HCT116 (cell line): ENCODE data around the gene HSD17B12. TPM values are rescaled to one million over a fixed set of nuclear protein-coding genes. Genes with fewer than 3 reads are reported as not detected.

Experiments
- ATAC-seq: fragments of 200-7000 bp; cut with Tn5 transposase; 2 replicates; pipeline ENCODE4 v1.9.1; 2020; ENCODE audit warnings: mild to moderate bottlenecking, moderate library complexity
- BruUV-seq: library from RNA; stranded (reverse); fragments of 400-500 nt; replicated peaks from 2 replicates; lab custom pipeline; 2021; lab: Mats Ljungman, UMichigan
- CTCF ChIA-PET: fragments of 300-600 bp; sonication (Branson Sonifier 250); formaldehyde crosslinking; loops from one replicate; lab custom pipeline; 2021; ENCODE audit warnings: antibody characterized with exemption; lab: Charles Lee
- POLR2A ChIA-PET: fragments of 300-600, 350-600 bp; sonication (Branson Sonifier 250); formaldehyde crosslinking; loops from one replicate; lab custom pipeline; 2021; ENCODE audit warnings: antibody characterized with exemption; lab: Charles Lee
- RAD21 ChIA-PET, 2 experiments: fragments of 300-600 bp; sonication (Branson Sonifier 250); formaldehyde crosslinking; loops; one replicate each; lab custom pipeline; 2023; ENCODE audit warnings: low total read pairs in 2 of 2; ENCODE audit not compliant: uncharacterized antibody in 2 of 2, unreplicated experiment in 2 of 2, low non-redundant PET in 1 of 2; lab: Charles Lee
- DNase-seq: peaks from one replicate; pipeline ENCODE4 v3.0.0-alpha.2; 2010; ENCODE audit warnings: low read depth, low spot score
- H2AFZ ChIP-seq: fragments of 200-600 bp; shearing (Covaris generic), sonication (generic); 2 replicates; pipeline ENCODE4 v1.6.1; 2017; ENCODE audit warnings: low read depth, mixed run types, mixed read lengths, antibody characterized with exemption, low read length; ENCODE audit not compliant: poor library complexity, severe bottlenecking
- H3K27ac ChIP-seq: 2 replicates; pipeline ENCODE4 v1.5.1; 2012; ENCODE audit warnings: low read depth, low read length
- H3K27me3 ChIP-seq: fragments of 200-600 bp; sonication (generic); 2 replicates; pipeline ENCODE4 v1.6.1; 2016; ENCODE audit warnings: mixed run types, low read length, mixed read lengths; ENCODE audit not compliant: insufficient read depth
- H3K36me3 ChIP-seq, 2 experiments: fragments of 200-500 bp in 1 of 2; fragments of 200-600 bp in 1 of 2; sonication (Bioruptor generic) in 1 of 2; sonication (generic) in 1 of 2; 2 replicates each; pipeline versions ENCODE4 v1.5.1 to v1.6.1; 2014 to 2016; ENCODE audit warnings: low read length in 2 of 2, inconsistent platforms in 1 of 2, mixed read lengths in 1 of 2, mixed run types in 1 of 2; ENCODE audit not compliant: insufficient read depth in 2 of 2, control insufficient read depth in 1 of 2
- H3K4me1 ChIP-seq, 2 experiments: fragments of 200-600 bp in 1 of 2; sonication (generic) in 1 of 2; 2 replicates each; pipeline versions ENCODE4 v1.5.1 to v1.6.1; 2012 to 2017; ENCODE audit warnings: low read length in 2 of 2, inconsistent platforms in 1 of 2, mild to moderate bottlenecking in 1 of 2, mixed read lengths in 1 of 2, mixed run types in 1 of 2, moderate library complexity in 1 of 2; ENCODE audit not compliant: insufficient read depth in 2 of 2, control insufficient read depth in 1 of 2
- H3K4me2 ChIP-seq: fragments of 200-600 bp; sonication (generic); 2 replicates; pipeline ENCODE4 v1.6.1; 2017; ENCODE audit warnings: mixed run types, low read length, mixed read lengths
- H3K4me3 ChIP-seq, 2 experiments: fragments of 200-600 bp in 1 of 2; sonication (generic) in 1 of 2; replicated peaks in 1 of 2; 2 replicates each; pipeline ENCODE4 v1.5.1; 2011 to 2016; ENCODE audit warnings: low read length in 2 of 2, control low read depth in 1 of 2, low read depth in 1 of 2, mild to moderate bottlenecking in 1 of 2, mixed read lengths in 1 of 2, mixed run types in 1 of 2
- H3K79me2 ChIP-seq: fragments of 200-600 bp; sonication (generic); 2 replicates; pipeline ENCODE4 v1.6.1; 2017; ENCODE audit warnings: mild to moderate bottlenecking, mixed run types, low read length, moderate library complexity, mixed read lengths; ENCODE audit not compliant: insufficient read depth
- H3K9ac ChIP-seq: fragments of 200-600 bp; sonication (generic); 2 replicates; pipeline ENCODE4 v1.6.1; 2016; ENCODE audit warnings: low read length, mixed read lengths
- H3K9me2 ChIP-seq: fragments of 200-600 bp; sonication (generic), shearing (Covaris generic); 2 replicates; pipeline ENCODE4 v1.6.1; 2017; ENCODE audit warnings: mixed run types, mild to moderate bottlenecking, moderate library complexity; ENCODE audit not compliant: insufficient read depth
- H3K9me3 ChIP-seq, 2 experiments: fragments of 200-500 bp in 1 of 2; fragments of 200-600 bp in 1 of 2; sonication (Bioruptor generic) in 1 of 2; sonication (generic) in 1 of 2; 2 replicates each; pipeline ENCODE4 v1.6.1; 2014 to 2017; ENCODE audit warnings: low read length in 2 of 2, mixed read lengths in 2 of 2, inconsistent platforms in 1 of 2, low read depth in 1 of 2, mild to moderate bottlenecking in 1 of 2, mixed run types in 1 of 2, moderate library complexity in 1 of 2; ENCODE audit not compliant: control insufficient read depth in 1 of 2, insufficient read depth in 1 of 2
- H4K20me1 ChIP-seq: fragments of 200-600 bp; sonication (generic), shearing (Covaris generic); 2 replicates; pipeline ENCODE4 v1.6.1; 2017; ENCODE audit warnings: mixed run types, mild to moderate bottlenecking, moderate library complexity; ENCODE audit not compliant: insufficient read depth
- CBX3 ChIP-seq: IDR thresholded peaks from 2 replicates; pipeline ENCODE4 v1.6.1; 2012; ENCODE audit warnings: low read depth
- CEBPB ChIP-seq: IDR thresholded peaks from 2 replicates; pipeline ENCODE4 v1.6.1; 2012; ENCODE audit warnings: low read depth
- ELF1 ChIP-seq: IDR thresholded peaks from 2 replicates; pipeline ENCODE4 v1.6.1; 2012; ENCODE audit warnings: low read depth, borderline replicate concordance
- EZH2 ChIP-seq: fragments of 200-600 bp; sonication (generic); IDR thresholded peaks from 2 replicates; pipeline ENCODE4 v1.6.1; 2017; ENCODE audit warnings: antibody characterized with exemption, mixed run types
- EZH2phosphoT487 ChIP-seq: fragments of 200-600 bp; IDR thresholded peaks from 2 replicates; pipeline ENCODE4 v1.6.1; 2018; ENCODE audit warnings: antibody characterized with exemption, borderline replicate concordance
- FOSL1 ChIP-seq: IDR thresholded peaks from 2 replicates; pipeline ENCODE4 v1.6.1; 2012; ENCODE audit warnings: low read depth
- JUND ChIP-seq: IDR thresholded peaks from 2 replicates; pipeline ENCODE4 v1.6.1; 2012
- POLR2A ChIP-seq: IDR thresholded peaks from 2 replicates; pipeline ENCODE4 v1.7.0; 2011; ENCODE audit warnings: borderline replicate concordance; ENCODE audit not compliant: insufficient read depth, insufficient read length; ENCODE audit errors: extremely low read depth
- POLR2AphosphoS5 ChIP-seq: IDR thresholded peaks from 2 replicates; pipeline ENCODE4 v1.6.1; 2011; ENCODE audit warnings: mild to moderate bottlenecking, low read depth, low read length, moderate library complexity
- RAD21 ChIP-seq: IDR thresholded peaks from 2 replicates; pipeline ENCODE4 v1.6.1; 2012; ENCODE audit warnings: low read depth, mild to moderate bottlenecking
- SP1 ChIP-seq: IDR thresholded peaks from 2 replicates; pipeline ENCODE4 v1.6.1; 2012; ENCODE audit warnings: low read depth
- TCF7L2 ChIP-seq: IDR thresholded peaks from 2 replicates; pipeline ENCODE4 v1.7.0; 2011; ENCODE audit warnings: borderline replicate concordance, inconsistent platforms; ENCODE audit not compliant: insufficient read depth, insufficient read length; ENCODE audit errors: extremely low read depth
- YY1 ChIP-seq: IDR thresholded peaks from 2 replicates; pipeline ENCODE4 v1.6.1; 2011; ENCODE audit warnings: low read length, low read depth, moderate library complexity, mild to moderate bottlenecking; ENCODE audit not compliant: insufficient replicate concordance; ENCODE audit errors: extremely low read depth
- ZFX ChIP-seq: fragments of 450-650 bp; IDR thresholded peaks from 2 replicates; pipeline ENCODE4 v1.6.1; 2017
- intact Hi-C: fragments of 100-400 bp; cut with micrococcal nuclease; formaldehyde crosslinking; loops from 2 replicates; pipeline ENCODE4 v1.10.0; 2022
- total RNA-seq: library from RNA; stranded (reverse); gene quantifications from one replicate; pipeline ENCODE4 v1.2.1, GENCODE V29; 2021; ENCODE audit not compliant: unreplicated experiment
- TF ChIP-seq, protein P1 (sequence below): IDR thresholded peaks from 2 replicates; pipeline ENCODE4 v1.6.1; 2012
- TF ChIP-seq, protein P2 (sequence below): IDR thresholded peaks from 2 replicates; pipeline ENCODE4 v1.6.1; 2012; ENCODE audit warnings: low read depth
- TF ChIP-seq, protein P3 (sequence below): IDR thresholded peaks from 2 replicates; pipeline ENCODE4 v1.6.1; 2012

HSD17B12 gene
- total RNA-seq, 1 experiment from 2014 or later = 83.7 TPM

DNA sequence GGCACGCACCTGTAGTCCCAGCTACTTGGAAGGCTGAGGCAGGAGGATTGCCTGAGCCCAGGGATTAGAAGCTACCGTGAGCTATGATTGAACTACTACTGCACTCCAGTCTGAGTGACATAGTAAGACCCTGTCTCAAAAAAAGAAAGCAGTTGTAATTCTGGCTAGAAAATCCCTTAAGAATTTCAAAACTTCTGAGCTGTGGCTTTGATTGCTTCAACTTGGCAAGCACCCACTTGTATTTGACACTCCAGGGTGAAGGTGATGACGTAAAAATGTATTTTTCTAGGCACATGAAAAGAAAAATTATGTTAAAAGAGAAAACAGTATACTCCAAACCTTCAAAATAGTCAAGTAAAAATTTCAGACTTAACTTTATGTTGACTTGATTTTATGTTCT is 176.5 kb downstream of the HSD17B12 start:
- no peaks in the 10 kb centered on the region for H3K79me2 ChIP-seq
- no peak for ATAC-seq
- no peaks in the 10 kb centered on the region for H3K9me3 ChIP-seq
- H3K27ac ChIP-seq = no peak overlapping the region
- H3K9ac ChIP-seq = no peak overlapping the region
- H3K9me2 ChIP-seq = no peaks in the 10 kb centered on the region
- intact Hi-C loops = no loop called here
- no peaks in the 10 kb centered on the region for H3K4me1 ChIP-seq
- no peak overlapping the region for H3K4me3 ChIP-seq
- no TSS peak for BruUV-seq
- H2AFZ ChIP-seq = no peak overlapping the region
- CTCF ChIA-PET = interaction anchor here (1.1 kb wide), 1 partner anchor 31 kb away, joined by 4 read pairs; no protein-coding TSS in a partner anchor
- no peaks in the 10 kb centered on the region for H3K27me3 ChIP-seq
- H3K4me2 ChIP-seq = no peak overlapping the region
- TF ChIP-seq POLR2A = no peak
- no peak for TF ChIP-seq EZH2
- no peak for TF ChIP-seq YY1
- TF ChIP-seq, all 23 proteins: peak for 0
- POLR2A ChIA-PET = no interaction called here
- no peaks in the 10 kb centered on the region for H4K20me1 ChIP-seq
- RAD21 ChIA-PET = no interaction called here
- no peak for DNase-seq
- peaks cover 3 to 9% of the 10 kb centered on the region in 2 experiments; a peak in 3 of 4 replicates for H3K36me3 ChIP-seq

DNA sequence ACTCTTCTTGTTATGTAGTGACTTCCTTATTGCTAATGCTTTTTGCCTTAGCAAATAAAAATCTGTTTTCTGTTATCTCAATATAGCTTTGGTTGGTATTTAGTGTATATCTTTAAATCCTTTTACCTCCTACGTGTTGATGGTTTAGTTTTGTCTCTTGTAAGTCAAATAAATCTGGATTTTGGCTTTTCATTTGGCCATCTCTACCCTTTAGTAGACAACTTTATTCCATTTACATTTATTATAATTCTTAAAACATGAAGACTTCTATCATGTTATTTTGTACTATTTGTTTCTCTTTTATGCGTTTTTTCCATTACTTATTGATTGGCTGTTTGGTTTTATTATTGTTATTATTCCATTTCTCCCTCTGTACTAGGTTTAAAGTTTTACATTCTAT is 180.6 kb downstream of the HSD17B12 start:
- ATAC-seq (no peak), DNase-seq (no peak)
- TF ChIP-seq CBX3 = no peak
- TF ChIP-seq YY1 = no peak
- TF ChIP-seq, protein P1, sequence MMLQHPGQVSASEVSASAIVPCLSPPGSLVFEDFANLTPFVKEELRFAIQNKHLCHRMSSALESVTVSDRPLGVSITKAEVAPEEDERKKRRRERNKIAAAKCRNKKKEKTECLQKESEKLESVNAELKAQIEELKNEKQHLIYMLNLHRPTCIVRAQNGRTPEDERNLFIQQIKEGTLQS = no peak
- TF ChIP-seq EZH2phosphoT487 = no peak
- TF ChIP-seq, protein P2, sequence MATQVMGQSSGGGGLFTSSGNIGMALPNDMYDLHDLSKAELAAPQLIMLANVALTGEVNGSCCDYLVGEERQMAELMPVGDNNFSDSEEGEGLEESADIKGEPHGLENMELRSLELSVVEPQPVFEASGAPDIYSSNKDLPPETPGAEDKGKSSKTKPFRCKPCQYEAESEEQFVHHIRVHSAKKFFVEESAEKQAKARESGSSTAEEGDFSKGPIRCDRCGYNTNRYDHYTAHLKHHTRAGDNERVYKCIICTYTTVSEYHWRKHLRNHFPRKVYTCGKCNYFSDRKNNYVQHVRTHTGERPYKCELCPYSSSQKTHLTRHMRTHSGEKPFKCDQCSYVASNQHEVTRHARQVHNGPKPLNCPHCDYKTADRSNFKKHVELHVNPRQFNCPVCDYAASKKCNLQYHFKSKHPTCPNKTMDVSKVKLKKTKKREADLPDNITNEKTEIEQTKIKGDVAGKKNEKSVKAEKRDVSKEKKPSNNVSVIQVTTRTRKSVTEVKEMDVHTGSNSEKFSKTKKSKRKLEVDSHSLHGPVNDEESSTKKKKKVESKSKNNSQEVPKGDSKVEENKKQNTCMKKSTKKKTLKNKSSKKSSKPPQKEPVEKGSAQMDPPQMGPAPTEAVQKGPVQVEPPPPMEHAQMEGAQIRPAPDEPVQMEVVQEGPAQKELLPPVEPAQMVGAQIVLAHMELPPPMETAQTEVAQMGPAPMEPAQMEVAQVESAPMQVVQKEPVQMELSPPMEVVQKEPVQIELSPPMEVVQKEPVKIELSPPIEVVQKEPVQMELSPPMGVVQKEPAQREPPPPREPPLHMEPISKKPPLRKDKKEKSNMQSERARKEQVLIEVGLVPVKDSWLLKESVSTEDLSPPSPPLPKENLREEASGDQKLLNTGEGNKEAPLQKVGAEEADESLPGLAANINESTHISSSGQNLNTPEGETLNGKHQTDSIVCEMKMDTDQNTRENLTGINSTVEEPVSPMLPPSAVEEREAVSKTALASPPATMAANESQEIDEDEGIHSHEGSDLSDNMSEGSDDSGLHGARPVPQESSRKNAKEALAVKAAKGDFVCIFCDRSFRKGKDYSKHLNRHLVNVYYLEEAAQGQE = no peak
- TF ChIP-seq CEBPB = no peak
- TF ChIP-seq TCF7L2 = no peak
- TF ChIP-seq POLR2AphosphoS5 = no peak
- TF ChIP-seq, protein P3, sequence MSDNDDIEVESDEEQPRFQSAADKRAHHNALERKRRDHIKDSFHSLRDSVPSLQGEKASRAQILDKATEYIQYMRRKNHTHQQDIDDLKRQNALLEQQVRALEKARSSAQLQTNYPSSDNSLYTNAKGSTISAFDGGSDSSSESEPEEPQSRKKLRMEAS = no peak
- TF ChIP-seq ELF1 = no peak
- no peak for TF ChIP-seq RAD21
- no peak for TF ChIP-seq FOSL1
- TF ChIP-seq ZFX = no peak
- no peak for TF ChIP-seq SP1
- TF ChIP-seq JUND = no peak
- CTCF ChIA-PET = no interaction called here
- Histone ChIP-seq H3K9me3 (no peaks in the 10 kb centered on the region), H3K9me2 (no peaks in the 10 kb centered on the region), H3K4me1 (no peaks in the 10 kb centered on the region), H3K27ac (no peak overlapping the region), H4K20me1 (no peaks in the 10 kb centered on the region), H3K79me2 (no peaks in the 10 kb centered on the region), H3K4me3 (no peak overlapping the region), H3K36me3 (no peaks in the 10 kb centered on the region), H3K9ac (no peak overlapping the region), H2AFZ (no peak overlapping the region), H3K4me2 (no peak overlapping the region), H3K27me3 (no peaks in the 10 kb centered on the region)
- intact Hi-C loops = no loop called here
- RAD21 ChIA-PET = no interaction called here
- no TSS peak for BruUV-seq
- POLR2A ChIA-PET = no interaction called here
